CD4-positive, alpha-beta T cell (primary cell): ENCODE measurements around the gene ANKRD63. TPM values are rescaled to one million over a fixed set of nuclear protein-coding genes. Genes with fewer than 3 reads are reported as not detected.

ENCODE experiments used
- ATAC-seq: fragments of 200-7000 bp; cut with Tn5 transposase; one replicate; pipeline ENCODE4 v1.10.0; 2022; ENCODE audit warnings: mild to moderate bottlenecking; ENCODE audit not compliant: poor library complexity
- CTCF ChIA-PET: fragments of 350-600 bp; sonication (Branson Sonifier 250); formaldehyde crosslinking; loops from one replicate; lab custom pipeline; 2021; ENCODE audit warnings: antibody characterized with exemption, inconsistent platforms; lab: Charles Lee
- POLR2A ChIA-PET: fragments of 350-600 bp; sonication (Branson Sonifier 250); formaldehyde crosslinking; loops from one replicate; lab custom pipeline; 2021; ENCODE audit warnings: antibody characterized with exemption, inconsistent platforms; lab: Charles Lee
- DNase-seq, 14 experiments: peaks; one replicate each; pipeline ENCODE4 v3.0.0-alpha.2; 2013 to 2020; ENCODE audit warnings: mixed read lengths in 2 of 14
- H3K27ac ChIP-seq, 2 donors: one replicate each; pipeline versions ENCODE4 v1.5.1 to v1.7.0; 2013; ENCODE audit warnings: low read length in 2 of 2, low read depth in 1 of 2, mild to moderate bottlenecking in 1 of 2
- H3K27me3 ChIP-seq, 2 experiments: 1 replicate in 1 of 2; 2 replicates in 1 of 2; pipeline versions ENCODE4 v1.6.1 to v1.7.0; 2013; ENCODE audit warnings: low read length in 2 of 2, control low read depth in 1 of 2, mild to moderate bottlenecking in 1 of 2, moderate library complexity in 1 of 2; ENCODE audit not compliant: insufficient read depth in 2 of 2, control insufficient read depth in 1 of 2
- H3K36me3 ChIP-seq: one replicate; pipeline ENCODE4 v1.6.1; 2013; ENCODE audit warnings: low read length, control low read depth; ENCODE audit not compliant: insufficient read depth
- H3K4me1 ChIP-seq: one replicate; pipeline ENCODE4 v1.6.1; 2013; ENCODE audit warnings: low read length, control low read depth; ENCODE audit not compliant: insufficient read depth
- H3K4me3 ChIP-seq: one replicate; pipeline ENCODE4 v1.5.1; 2013; ENCODE audit warnings: mild to moderate bottlenecking, low read length, moderate library complexity
- H3K9me3 ChIP-seq, 2 experiments: 1 replicate in 1 of 2; 2 replicates in 1 of 2; pipeline versions ENCODE4 v1.6.1 to v1.7.0; 2013; ENCODE audit warnings: low read length in 2 of 2, mild to moderate bottlenecking in 2 of 2, control low read depth in 1 of 2, moderate library complexity in 1 of 2; ENCODE audit not compliant: control insufficient read depth in 1 of 2, insufficient read depth in 1 of 2
- H3K27ac Mint-ChIP-seq: one replicate; pipeline ENCODE4 v1.8.0; 2020; ENCODE audit warnings: mixed read lengths
- H3K27me3 Mint-ChIP-seq: one replicate; pipeline ENCODE4 v1.8.0; 2021; ENCODE audit warnings: mixed read lengths
- H3K36me3 Mint-ChIP-seq: one replicate; pipeline ENCODE4 v1.8.0; 2021; ENCODE audit warnings: low read depth, mixed read lengths
- H3K4me1 Mint-ChIP-seq: one replicate; pipeline ENCODE4 v1.8.0; 2021; ENCODE audit warnings: low read depth, mixed read lengths
- H3K4me3 Mint-ChIP-seq: one replicate; pipeline ENCODE4 v1.8.0; 2020; ENCODE audit warnings: mild to moderate bottlenecking, mixed read lengths
- H3K9me3 Mint-ChIP-seq: one replicate; pipeline ENCODE4 v1.8.0; 2020; ENCODE audit warnings: mixed read lengths
- CTCF ChIP-seq: fragments of 200-600 bp; IDR thresholded peaks from one replicate; pipeline ENCODE4 v1.8.0; 2022; ENCODE audit warnings: antibody characterized with exemption, mild to moderate bottlenecking
- intact Hi-C, 2 experiments: fragments of 100-400 bp; cut with DNase I in 1 of 2; cut with micrococcal nuclease in 1 of 2; formaldehyde crosslinking; loops; one replicate each; pipeline versions ENCODE4 v1.15.1 to v1.9.0; 2023 to 2025; cut with DNase I, micrococcal nuclease
- total RNA-seq, 174 experiments: library from RNA in 2 of 174; stranded (reverse) in 2 of 174; gene quantifications; one replicate each; pipeline ENCODE4 v1.2.3 and lab custom pipeline; 2021 to 2026

ANKRD63 gene
- total RNA-seq, 2 experiments from 2014 or later, result not detected

GRCh38 chr15:40310993-40311392 lies 28.1 kb upstream of the ANKRD63 start:
- no peak for DNase-seq
- Mint-ChIP-seq H3K27ac (peak overlapping the region; percentile 13), H3K36me3 (peaks cover 19% of the 10 kb centered on the region), H3K4me3 (peak overlapping the region; percentile 78), H3K27me3 (no peaks in the 10 kb centered on the region), H3K9me3 (no peaks in the 10 kb centered on the region), H3K4me1 (peaks cover 45% of the 10 kb centered on the region)
- H3K4me3 ChIP-seq, result no peak overlapping the region
- ChIA-PET CTCF (interaction anchor here (1.3 to 6.4 kb wide), 4 partner anchors 11 to 36 kb away, joined by 4 to 55 read pairs (median 30); partner anchors contain the start of gene INAFM2), POLR2A (no interaction called here)
- H3K27me3 ChIP-seq, result no peaks in the 10 kb centered on the region
- H3K9me3 ChIP-seq, result no peaks in the 10 kb centered on the region
- H3K4me1 ChIP-seq, result peaks cover 53% of the 10 kb centered on the region
- no peak for TF ChIP-seq CTCF
- H3K27ac ChIP-seq, result no peak overlapping the region
- intact Hi-C loops, result loop anchor here (1.0 kb wide), 1 partner anchor 32 kb away; no protein-coding TSS in a partner anchor
- H3K36me3 ChIP-seq, result no peaks in the 10 kb centered on the region
- ATAC-seq, result no peak

- DNase-seq, result peak in 13 of 14 experiments; percentile 25 to 78 (median 56)
- ChIA-PET POLR2A (interaction anchor here (1.1 to 4.5 kb wide), 4 partner anchors 12 to 95 kb away, joined by 4 to 65 read pairs (median 34); partner anchors contain the start of genes INAFM2 and IVD), CTCF (interaction anchor here (0.8 to 6.4 kb wide), 6 partner anchors 11 to 35 kb away, joined by 3 to 55 read pairs (median 9); partner anchors contain the start of genes ANKRD63 and INAFM2)
- no peak for ATAC-seq
- peaks cover 3% of the 10 kb centered on the region for H3K36me3 ChIP-seq
- peak overlapping the region; percentile 96 for H3K4me3 Mint-ChIP-seq
- intact Hi-C loops, result loop anchor here (1.0 kb wide), 1 partner anchor 31 kb away; no protein-coding TSS in a partner anchor
- H3K27me3 Mint-ChIP-seq, result no peaks in the 10 kb centered on the region
- no peaks in the 10 kb centered on the region for H3K9me3 ChIP-seq
- H3K9me3 Mint-ChIP-seq, result no peaks in the 10 kb centered on the region
- no peak overlapping the region for H3K4me3 ChIP-seq
- H3K36me3 Mint-ChIP-seq, result peaks cover 19% of the 10 kb centered on the region
- peaks cover 51% of the 10 kb centered on the region for H3K4me1 Mint-ChIP-seq
- TF ChIP-seq CTCF, result peak; percentile 74
- H3K27ac ChIP-seq, result no peak overlapping the region
- H3K4me1 ChIP-seq, result peaks cover 61% of the 10 kb centered on the region
- H3K27me3 ChIP-seq, result no peaks in the 10 kb centered on the region
- peak overlapping the region; percentile 95 for H3K27ac Mint-ChIP-seq
Measured at GRCh38 chr15:40310001-40310959, 27.4 kb upstream of the ANKRD63 start.

DNA sequence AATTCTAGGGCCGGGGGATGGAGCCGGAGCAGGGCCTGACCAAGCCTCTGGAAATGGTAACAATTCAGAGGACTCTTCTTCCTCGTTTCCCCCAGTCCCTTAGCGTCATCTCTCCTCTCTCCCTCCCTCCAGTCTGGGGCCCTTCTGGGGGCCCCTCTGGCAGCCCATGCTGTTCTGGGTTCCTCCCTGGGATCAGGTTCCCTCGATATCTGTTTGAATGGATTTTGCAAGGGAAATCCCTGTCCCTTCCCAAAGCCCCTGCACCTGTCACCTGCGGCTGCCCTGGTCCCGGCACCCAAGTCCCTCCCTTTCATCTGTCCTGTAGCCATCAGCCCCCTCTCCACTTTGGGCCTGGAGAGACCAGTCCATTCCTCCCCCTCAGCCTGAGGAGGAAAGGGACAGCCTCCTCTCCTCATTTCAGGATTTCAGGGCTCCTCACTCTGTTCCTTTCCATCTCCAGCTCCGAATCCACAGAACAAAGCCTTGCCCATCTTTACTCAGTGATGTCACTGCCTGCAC lies 26.5 kb upstream of the ANKRD63 start:
- peaks cover 60% of the 10 kb centered on the region for H3K4me1 Mint-ChIP-seq
- H3K4me3 Mint-ChIP-seq, result peak overlapping the region; percentile 96
- peaks cover 23% of the 10 kb centered on the region for H3K36me3 Mint-ChIP-seq
- DNase-seq, result no peak
- H3K9me3 Mint-ChIP-seq, result no peaks in the 10 kb centered on the region
- Histone ChIP-seq H3K27ac (peak overlapping the region; percentile 61 to 79), H3K27me3 (no peaks in the 10 kb centered on the region), H3K4me1 (peaks cover 63% of the 10 kb centered on the region), H3K9me3 (no peaks in the 10 kb centered on the region), H3K36me3 (peaks cover 3% of the 10 kb centered on the region), H3K4me3 (peak overlapping the region; percentile 98)
- ATAC-seq, result no peak
- no peaks in the 10 kb centered on the region for H3K27me3 Mint-ChIP-seq
- intact Hi-C loops, result no loop called here
- no peak for TF ChIP-seq CTCF
- ChIA-PET CTCF (interaction anchor here (0.8 to 6.4 kb wide), 9 partner anchors 12 to 204 kb away, joined by 3 to 55 read pairs (median 14); partner anchors contain the start of genes ANKRD63 and INAFM2), POLR2A (interaction anchor here (0.7 to 4.6 kb wide), 10 partner anchors 8 to 98 kb away, joined by 3 to 65 read pairs (median 4); partner anchors contain the start of genes ANKRD63, INAFM2 and IVD)
- H3K27ac Mint-ChIP-seq, result peak overlapping the region; percentile 95
